HCT116 (cell line): ENCODE results near the gene RTL3. TPM values are rescaled to one million over a fixed set of nuclear protein-coding genes. Genes with fewer than 3 reads are reported as not detected.

Experiments
- ATAC-seq: fragments of 200-7000 bp; cut with Tn5 transposase; 2 replicates; pipeline ENCODE4 v1.9.1; 2020; ENCODE audit warnings: mild to moderate bottlenecking, moderate library complexity
- BruUV-seq: library from RNA; stranded (reverse); fragments of 400-500 nt; replicated peaks from 2 replicates; lab custom pipeline; 2021; lab: Mats Ljungman, UMichigan
- CTCF ChIA-PET: fragments of 300-600 bp; sonication (Branson Sonifier 250); formaldehyde crosslinking; loops from one replicate; lab custom pipeline; 2021; ENCODE audit warnings: antibody characterized with exemption; lab: Charles Lee
- POLR2A ChIA-PET: fragments of 300-600, 350-600 bp; sonication (Branson Sonifier 250); formaldehyde crosslinking; loops from one replicate; lab custom pipeline; 2021; ENCODE audit warnings: antibody characterized with exemption; lab: Charles Lee
- RAD21 ChIA-PET, 2 experiments: fragments of 300-600 bp; sonication (Branson Sonifier 250); formaldehyde crosslinking; loops; one replicate each; lab custom pipeline; 2023; ENCODE audit warnings: low total read pairs in 2 of 2; ENCODE audit not compliant: uncharacterized antibody in 2 of 2, unreplicated experiment in 2 of 2, low non-redundant PET in 1 of 2; lab: Charles Lee
- DNase-seq: peaks from one replicate; pipeline ENCODE4 v3.0.0-alpha.2; 2010; ENCODE audit warnings: low read depth, low spot score
- H2AFZ ChIP-seq: fragments of 200-600 bp; shearing (Covaris generic), sonication (generic); 2 replicates; pipeline ENCODE4 v1.6.1; 2017; ENCODE audit warnings: low read depth, mixed run types, mixed read lengths, antibody characterized with exemption, low read length; ENCODE audit not compliant: poor library complexity, severe bottlenecking
- H3K27ac ChIP-seq: 2 replicates; pipeline ENCODE4 v1.5.1; 2012; ENCODE audit warnings: low read depth, low read length
- H3K27me3 ChIP-seq: fragments of 200-600 bp; sonication (generic); 2 replicates; pipeline ENCODE4 v1.6.1; 2016; ENCODE audit warnings: mixed run types, low read length, mixed read lengths; ENCODE audit not compliant: insufficient read depth
- H3K36me3 ChIP-seq, 2 experiments: fragments of 200-500 bp in 1 of 2; fragments of 200-600 bp in 1 of 2; sonication (Bioruptor generic) in 1 of 2; sonication (generic) in 1 of 2; 2 replicates each; pipeline versions ENCODE4 v1.5.1 to v1.6.1; 2014 to 2016; ENCODE audit warnings: low read length in 2 of 2, inconsistent platforms in 1 of 2, mixed read lengths in 1 of 2, mixed run types in 1 of 2; ENCODE audit not compliant: insufficient read depth in 2 of 2, control insufficient read depth in 1 of 2
- H3K4me1 ChIP-seq, 2 experiments: fragments of 200-600 bp in 1 of 2; sonication (generic) in 1 of 2; 2 replicates each; pipeline versions ENCODE4 v1.5.1 to v1.6.1; 2012 to 2017; ENCODE audit warnings: low read length in 2 of 2, inconsistent platforms in 1 of 2, mild to moderate bottlenecking in 1 of 2, mixed read lengths in 1 of 2, mixed run types in 1 of 2, moderate library complexity in 1 of 2; ENCODE audit not compliant: insufficient read depth in 2 of 2, control insufficient read depth in 1 of 2
- H3K4me2 ChIP-seq: fragments of 200-600 bp; sonication (generic); 2 replicates; pipeline ENCODE4 v1.6.1; 2017; ENCODE audit warnings: mixed run types, low read length, mixed read lengths
- H3K4me3 ChIP-seq, 2 experiments: fragments of 200-600 bp in 1 of 2; sonication (generic) in 1 of 2; replicated peaks in 1 of 2; 2 replicates each; pipeline ENCODE4 v1.5.1; 2011 to 2016; ENCODE audit warnings: low read length in 2 of 2, control low read depth in 1 of 2, low read depth in 1 of 2, mild to moderate bottlenecking in 1 of 2, mixed read lengths in 1 of 2, mixed run types in 1 of 2
- H3K79me2 ChIP-seq: fragments of 200-600 bp; sonication (generic); 2 replicates; pipeline ENCODE4 v1.6.1; 2017; ENCODE audit warnings: mild to moderate bottlenecking, mixed run types, low read length, moderate library complexity, mixed read lengths; ENCODE audit not compliant: insufficient read depth
- H3K9ac ChIP-seq: fragments of 200-600 bp; sonication (generic); 2 replicates; pipeline ENCODE4 v1.6.1; 2016; ENCODE audit warnings: low read length, mixed read lengths
- H3K9me2 ChIP-seq: fragments of 200-600 bp; sonication (generic), shearing (Covaris generic); 2 replicates; pipeline ENCODE4 v1.6.1; 2017; ENCODE audit warnings: mixed run types, mild to moderate bottlenecking, moderate library complexity; ENCODE audit not compliant: insufficient read depth
- H3K9me3 ChIP-seq, 2 experiments: fragments of 200-500 bp in 1 of 2; fragments of 200-600 bp in 1 of 2; sonication (Bioruptor generic) in 1 of 2; sonication (generic) in 1 of 2; 2 replicates each; pipeline ENCODE4 v1.6.1; 2014 to 2017; ENCODE audit warnings: low read length in 2 of 2, mixed read lengths in 2 of 2, inconsistent platforms in 1 of 2, low read depth in 1 of 2, mild to moderate bottlenecking in 1 of 2, mixed run types in 1 of 2, moderate library complexity in 1 of 2; ENCODE audit not compliant: control insufficient read depth in 1 of 2, insufficient read depth in 1 of 2
- H4K20me1 ChIP-seq: fragments of 200-600 bp; sonication (generic), shearing (Covaris generic); 2 replicates; pipeline ENCODE4 v1.6.1; 2017; ENCODE audit warnings: mixed run types, mild to moderate bottlenecking, moderate library complexity; ENCODE audit not compliant: insufficient read depth
- CBX3 ChIP-seq: IDR thresholded peaks from 2 replicates; pipeline ENCODE4 v1.6.1; 2012; ENCODE audit warnings: low read depth
- ELF1 ChIP-seq: IDR thresholded peaks from 2 replicates; pipeline ENCODE4 v1.6.1; 2012; ENCODE audit warnings: low read depth, borderline replicate concordance
- EZH2phosphoT487 ChIP-seq: fragments of 200-600 bp; IDR thresholded peaks from 2 replicates; pipeline ENCODE4 v1.6.1; 2018; ENCODE audit warnings: antibody characterized with exemption, borderline replicate concordance
- POLR2A ChIP-seq: IDR thresholded peaks from 2 replicates; pipeline ENCODE4 v1.7.0; 2011; ENCODE audit warnings: borderline replicate concordance; ENCODE audit not compliant: insufficient read depth, insufficient read length; ENCODE audit errors: extremely low read depth
- POLR2AphosphoS5 ChIP-seq: IDR thresholded peaks from 2 replicates; pipeline ENCODE4 v1.6.1; 2011; ENCODE audit warnings: mild to moderate bottlenecking, low read depth, low read length, moderate library complexity
- SIN3A ChIP-seq: IDR thresholded peaks from 2 replicates; pipeline ENCODE4 v1.6.1; 2012; ENCODE audit warnings: low read depth
- SP1 ChIP-seq: IDR thresholded peaks from 2 replicates; pipeline ENCODE4 v1.6.1; 2012; ENCODE audit warnings: low read depth
- TCF7L2 ChIP-seq: IDR thresholded peaks from 2 replicates; pipeline ENCODE4 v1.7.0; 2011; ENCODE audit warnings: borderline replicate concordance, inconsistent platforms; ENCODE audit not compliant: insufficient read depth, insufficient read length; ENCODE audit errors: extremely low read depth
- YY1 ChIP-seq: IDR thresholded peaks from 2 replicates; pipeline ENCODE4 v1.6.1; 2011; ENCODE audit warnings: low read length, low read depth, moderate library complexity, mild to moderate bottlenecking; ENCODE audit not compliant: insufficient replicate concordance; ENCODE audit errors: extremely low read depth
- ZFX ChIP-seq: fragments of 450-650 bp; IDR thresholded peaks from 2 replicates; pipeline ENCODE4 v1.6.1; 2017
- ZNF274 ChIP-seq: fragments of 200-500 bp; sonication (Bioruptor generic); IDR thresholded peaks from 2 replicates; pipeline ENCODE4 v1.6.1; 2014; ENCODE audit warnings: mild to moderate bottlenecking, low read depth, low read length, inconsistent platforms
- intact Hi-C: fragments of 100-400 bp; cut with micrococcal nuclease; formaldehyde crosslinking; loops from 2 replicates; pipeline ENCODE4 v1.10.0; 2022
- total RNA-seq: library from RNA; stranded (reverse); gene quantifications from one replicate; pipeline ENCODE4 v1.2.1, GENCODE V29; 2021; ENCODE audit not compliant: unreplicated experiment
- TF ChIP-seq, protein P1 (sequence below): IDR thresholded peaks from 2 replicates; pipeline ENCODE4 v1.6.1; 2012
- TF ChIP-seq, protein P2 (sequence below): IDR thresholded peaks from 2 replicates; pipeline ENCODE4 v1.6.1; 2012; ENCODE audit warnings: low read depth
- TF ChIP-seq, protein P3 (sequence below): IDR thresholded peaks from 2 replicates; pipeline ENCODE4 v1.6.1; 2011; ENCODE audit warnings: mild to moderate bottlenecking, low read length, moderate library complexity; ENCODE audit not compliant: insufficient replicate concordance; ENCODE audit errors: extremely low read depth

RTL3 gene
- total RNA-seq, 1 experiment from 2014 or later = not detected

DNA sequence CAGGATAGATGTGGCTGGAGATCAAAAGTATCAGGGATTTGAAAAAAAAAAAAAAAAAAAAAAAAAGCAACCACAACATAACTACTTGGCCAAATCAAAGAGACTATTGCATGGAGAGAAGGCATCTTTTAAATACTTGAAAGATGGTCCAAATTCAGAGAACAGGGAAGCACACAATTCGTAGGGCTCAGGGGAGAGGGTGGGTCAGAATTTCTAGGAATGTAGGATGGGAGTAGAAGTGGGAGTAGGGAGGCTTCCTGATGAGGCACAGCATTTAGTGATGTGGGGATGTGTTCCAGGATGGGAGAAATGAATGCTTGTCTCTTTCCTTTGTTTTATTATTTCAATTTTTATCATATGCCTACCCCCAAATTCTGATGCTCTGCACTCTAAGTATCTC lies 36.3 kb downstream of the RTL3 start:
- H2AFZ ChIP-seq = no peak overlapping the region
- no peaks in the 10 kb centered on the region for H3K36me3 ChIP-seq
- H3K4me2 ChIP-seq = no peak overlapping the region
- H3K27ac ChIP-seq = no peak overlapping the region
- no peak overlapping the region for H3K4me3 ChIP-seq
- no peaks in the 10 kb centered on the region for H3K9me3 ChIP-seq
- H4K20me1 ChIP-seq = no peaks in the 10 kb centered on the region
- CTCF ChIA-PET = no interaction called here
- TF ChIP-seq ZFX (no peak), ZNF274 (no peak), POLR2AphosphoS5 (no peak), YY1 (no peak), ELF1 (no peak)
- TF ChIP-seq, protein P1, sequence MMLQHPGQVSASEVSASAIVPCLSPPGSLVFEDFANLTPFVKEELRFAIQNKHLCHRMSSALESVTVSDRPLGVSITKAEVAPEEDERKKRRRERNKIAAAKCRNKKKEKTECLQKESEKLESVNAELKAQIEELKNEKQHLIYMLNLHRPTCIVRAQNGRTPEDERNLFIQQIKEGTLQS = no peak
- ATAC-seq (no peak), DNase-seq (no peak)
- no peaks in the 10 kb centered on the region for H3K79me2 ChIP-seq
- intact Hi-C loops = no loop called here
- H3K9me2 ChIP-seq = no peaks in the 10 kb centered on the region
- no peaks in the 10 kb centered on the region for H3K27me3 ChIP-seq
- no peaks in the 10 kb centered on the region for H3K4me1 ChIP-seq
- RAD21 ChIA-PET = no interaction called here
- no peak overlapping the region for H3K9ac ChIP-seq
- BruUV-seq = no TSS peak
- POLR2A ChIA-PET = no interaction called here

DNA sequence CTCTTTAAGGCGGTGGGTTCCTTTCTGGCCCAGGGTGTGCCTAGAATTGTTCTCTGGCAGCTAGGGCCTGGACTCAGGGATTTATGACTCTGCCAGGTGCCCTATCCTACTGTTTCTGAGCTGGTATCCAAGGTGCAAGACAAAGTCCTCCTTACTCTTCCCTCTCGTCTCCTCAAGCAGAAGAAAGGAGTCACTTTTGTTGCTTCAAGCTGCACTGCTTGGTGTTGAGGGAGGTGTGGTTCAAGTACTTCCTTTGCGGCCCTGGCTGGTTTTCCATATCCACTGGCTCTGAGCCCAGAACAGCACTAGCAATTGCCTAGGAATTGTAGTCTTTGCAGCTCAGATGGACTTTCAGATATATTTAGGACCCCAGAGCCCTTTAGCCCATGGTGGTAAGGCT lies 39.3 kb downstream of the RTL3 start:
- Histone ChIP-seq H3K9ac (no peak overlapping the region), H3K4me1 (no peaks in the 10 kb centered on the region), H3K79me2 (no peaks in the 10 kb centered on the region), H3K4me2 (no peak overlapping the region), H3K36me3 (no peaks in the 10 kb centered on the region), H2AFZ (no peak overlapping the region), H3K9me3 (no peaks in the 10 kb centered on the region), H3K4me3 (no peak overlapping the region), H4K20me1 (no peaks in the 10 kb centered on the region), H3K9me2 (no peaks in the 10 kb centered on the region), H3K27me3 (no peaks in the 10 kb centered on the region), H3K27ac (no peak overlapping the region)
- no peak for DNase-seq
- ChIA-PET RAD21 (no interaction called here), POLR2A (no interaction called here), CTCF (no interaction called here)
- no peak for TF ChIP-seq POLR2A
- no peak for TF ChIP-seq TCF7L2
- TF ChIP-seq, protein P2, sequence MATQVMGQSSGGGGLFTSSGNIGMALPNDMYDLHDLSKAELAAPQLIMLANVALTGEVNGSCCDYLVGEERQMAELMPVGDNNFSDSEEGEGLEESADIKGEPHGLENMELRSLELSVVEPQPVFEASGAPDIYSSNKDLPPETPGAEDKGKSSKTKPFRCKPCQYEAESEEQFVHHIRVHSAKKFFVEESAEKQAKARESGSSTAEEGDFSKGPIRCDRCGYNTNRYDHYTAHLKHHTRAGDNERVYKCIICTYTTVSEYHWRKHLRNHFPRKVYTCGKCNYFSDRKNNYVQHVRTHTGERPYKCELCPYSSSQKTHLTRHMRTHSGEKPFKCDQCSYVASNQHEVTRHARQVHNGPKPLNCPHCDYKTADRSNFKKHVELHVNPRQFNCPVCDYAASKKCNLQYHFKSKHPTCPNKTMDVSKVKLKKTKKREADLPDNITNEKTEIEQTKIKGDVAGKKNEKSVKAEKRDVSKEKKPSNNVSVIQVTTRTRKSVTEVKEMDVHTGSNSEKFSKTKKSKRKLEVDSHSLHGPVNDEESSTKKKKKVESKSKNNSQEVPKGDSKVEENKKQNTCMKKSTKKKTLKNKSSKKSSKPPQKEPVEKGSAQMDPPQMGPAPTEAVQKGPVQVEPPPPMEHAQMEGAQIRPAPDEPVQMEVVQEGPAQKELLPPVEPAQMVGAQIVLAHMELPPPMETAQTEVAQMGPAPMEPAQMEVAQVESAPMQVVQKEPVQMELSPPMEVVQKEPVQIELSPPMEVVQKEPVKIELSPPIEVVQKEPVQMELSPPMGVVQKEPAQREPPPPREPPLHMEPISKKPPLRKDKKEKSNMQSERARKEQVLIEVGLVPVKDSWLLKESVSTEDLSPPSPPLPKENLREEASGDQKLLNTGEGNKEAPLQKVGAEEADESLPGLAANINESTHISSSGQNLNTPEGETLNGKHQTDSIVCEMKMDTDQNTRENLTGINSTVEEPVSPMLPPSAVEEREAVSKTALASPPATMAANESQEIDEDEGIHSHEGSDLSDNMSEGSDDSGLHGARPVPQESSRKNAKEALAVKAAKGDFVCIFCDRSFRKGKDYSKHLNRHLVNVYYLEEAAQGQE = no peak
- TF ChIP-seq EZH2phosphoT487 = no peak
- TF ChIP-seq, protein P1 = no peak
- TF ChIP-seq SIN3A = no peak
- TF ChIP-seq, protein P3, sequence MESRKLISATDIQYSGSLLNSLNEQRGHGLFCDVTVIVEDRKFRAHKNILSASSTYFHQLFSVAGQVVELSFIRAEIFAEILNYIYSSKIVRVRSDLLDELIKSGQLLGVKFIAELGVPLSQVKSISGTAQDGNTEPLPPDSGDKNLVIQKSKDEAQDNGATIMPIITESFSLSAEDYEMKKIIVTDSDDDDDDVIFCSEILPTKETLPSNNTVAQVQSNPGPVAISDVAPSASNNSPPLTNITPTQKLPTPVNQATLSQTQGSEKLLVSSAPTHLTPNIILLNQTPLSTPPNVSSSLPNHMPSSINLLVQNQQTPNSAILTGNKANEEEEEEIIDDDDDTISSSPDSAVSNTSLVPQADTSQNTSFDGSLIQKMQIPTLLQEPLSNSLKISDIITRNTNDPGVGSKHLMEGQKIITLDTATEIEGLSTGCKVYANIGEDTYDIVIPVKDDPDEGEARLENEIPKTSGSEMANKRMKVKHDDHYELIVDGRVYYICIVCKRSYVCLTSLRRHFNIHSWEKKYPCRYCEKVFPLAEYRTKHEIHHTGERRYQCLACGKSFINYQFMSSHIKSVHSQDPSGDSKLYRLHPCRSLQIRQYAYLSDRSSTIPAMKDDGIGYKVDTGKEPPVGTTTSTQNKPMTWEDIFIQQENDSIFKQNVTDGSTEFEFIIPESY = no peak
- TF ChIP-seq CBX3 = no peak
- no peak for TF ChIP-seq SP1
- no peak for TF ChIP-seq ZNF274
- BruUV-seq = no TSS peak
- ATAC-seq = no peak
- intact Hi-C loops = no loop called here
